HepG2 (cell line): ENCODE data around the gene NPAS2. TPM values are rescaled to one million over a fixed set of nuclear protein-coding genes. Genes with fewer than 3 reads are reported as not detected.

ENCODE experiments used
- GATAD1 ChIP-seq: IDR thresholded peaks from 2 replicates; pipeline ENCODE4 v1.6.1; 2016; ENCODE audit warnings: missing genetic modification reagents, missing compliant biosample characterization
- GLI4 ChIP-seq: sonication (generic); formaldehyde crosslinking; IDR thresholded peaks from 2 replicates; pipeline ENCODE4 v1.5.1; 2020; ENCODE audit warnings: missing genetic modification reagents, mild to moderate bottlenecking, moderate library complexity, borderline replicate concordance
- IKZF1 ChIP-seq: fragments of 450-650 bp; IDR thresholded peaks from 2 replicates; pipeline ENCODE4 v1.7.1; 2016
- MED13 ChIP-seq: sonication (generic); formaldehyde crosslinking; IDR thresholded peaks from 2 replicates; pipeline ENCODE4 v1.5.0; 2020; ENCODE audit warnings: missing genetic modification reagents
- MTA3 ChIP-seq: sonication (generic); formaldehyde crosslinking; IDR thresholded peaks from 2 replicates; pipeline ENCODE4 v1.4.0; 2020; ENCODE audit warnings: missing genetic modification reagents
- NCOA5 ChIP-seq: sonication (generic); formaldehyde crosslinking; IDR thresholded peaks from 2 replicates; pipeline ENCODE4 v1.4.0; 2020; ENCODE audit warnings: missing genetic modification reagents
- PLRG1 ChIP-seq: fragments of 450-650 bp; conservative IDR thresholded peaks from 2 replicates; pipeline ENCODE4 v1.6.1; 2016
- SMARCC2 ChIP-seq: fragments of 450-650 bp; IDR thresholded peaks from 2 replicates; pipeline ENCODE4 v1.6.1; 2017; ENCODE audit warnings: antibody characterized with exemption, mild to moderate bottlenecking
- TMF1 ChIP-seq: sonication (generic); formaldehyde crosslinking; IDR thresholded peaks from 2 replicates; pipeline ENCODE4 v1.8.1; 2022; ENCODE audit warnings: low read depth, missing genetic modification reagents
- XBP1 ChIP-seq: sonication (generic); formaldehyde crosslinking; IDR thresholded peaks from 2 replicates; pipeline ENCODE4 v1.5.0; 2020; ENCODE audit warnings: missing genetic modification reagents
- ZNF333 ChIP-seq: sonication (generic); formaldehyde crosslinking; IDR thresholded peaks from 2 replicates; pipeline ENCODE4 v1.4.0; 2020; ENCODE audit warnings: mild to moderate bottlenecking, missing genetic modification reagents, borderline replicate concordance
- ZNF616 ChIP-seq: sonication (generic); formaldehyde crosslinking; IDR thresholded peaks from 2 replicates; pipeline ENCODE4 v1.5.0; 2020; ENCODE audit warnings: low read depth, mild to moderate bottlenecking, missing genetic modification reagents
- ZNF7 ChIP-seq: IDR thresholded peaks from 2 replicates; pipeline ENCODE4 v1.6.1; 2016; ENCODE audit warnings: missing biosample characterization, missing genetic modification reagents
- polyA plus RNA-seq, 8 experiments: library from polyadenylated mRNA; depleted of rRNA in 3 of 8; stranded (reverse) in 7 of 8; unstranded in 1 of 8; fragments of >200 nt; fragmentation: Illumina TruSeq in 4 of 8; extraction: Trizol in 4 of 8; gene quantifications; 2 replicates each; pipeline versions ENCODE4 v1.2.1 to v1.2.3, GENCODE V29; 2011 to 2016; ENCODE audit warnings: low read depth in 4 of 8, missing spikeins in 1 of 8, mixed read lengths in 1 of 8; ENCODE audit not compliant: insufficient read depth in 1 of 8
- total RNA-seq, 5 experiments: library from RNA; depleted of rRNA; stranded (reverse); fragments of >200 nt; fragmentation: Illumina TruSeq; extraction: Trizol; gene quantifications; 2 replicates each; pipeline ENCODE4 v1.2.3, GENCODE V29; 2016; ENCODE audit warnings: low read depth in 1 of 5
- TF ChIP-seq, protein P1 (sequence below): sonication (generic); formaldehyde crosslinking; IDR thresholded peaks from 2 replicates; pipeline ENCODE4 v1.5.0; 2020; ENCODE audit warnings: mild to moderate bottlenecking, missing genetic modification reagents, moderate library complexity
- TF ChIP-seq, protein P2 (sequence below): sonication (generic); formaldehyde crosslinking; IDR thresholded peaks from 2 replicates; pipeline ENCODE4 v1.8.0; 2022; ENCODE audit warnings: mild to moderate bottlenecking, missing genetic modification reagents; ENCODE audit not compliant: insufficient replicate concordance
- TF ChIP-seq, protein P3 (sequence below): sonication (generic); formaldehyde crosslinking; IDR thresholded peaks from 2 replicates; pipeline ENCODE4 v1.5.1; 2020; ENCODE audit warnings: missing genetic modification reagents, mild to moderate bottlenecking, borderline replicate concordance
- TF ChIP-seq, protein P4 (sequence below): sonication (generic); formaldehyde crosslinking; IDR thresholded peaks from 2 replicates; pipeline ENCODE4 v1.9.0; 2022; ENCODE audit warnings: missing genetic modification reagents, mild to moderate bottlenecking, borderline replicate concordance
- TF ChIP-seq, protein P5 (sequence below): sonication (generic); formaldehyde crosslinking; IDR thresholded peaks from 2 replicates; pipeline ENCODE4 v1.5.1; 2020; ENCODE audit warnings: missing genetic modification reagents, mild to moderate bottlenecking, borderline replicate concordance
- TF ChIP-seq, protein P6 (sequence below): sonication (generic); formaldehyde crosslinking; IDR thresholded peaks from 2 replicates; pipeline ENCODE4 v1.4.0; 2020; ENCODE audit warnings: low read depth, missing genetic modification reagents

NPAS2 gene
- total and polyA plus RNA-seq, 2 of the 13 experiments (the other 11 are each of a cell fraction or from before 2014, with no cell fraction given), result 14.8 to 37.5 TPM

DNA sequence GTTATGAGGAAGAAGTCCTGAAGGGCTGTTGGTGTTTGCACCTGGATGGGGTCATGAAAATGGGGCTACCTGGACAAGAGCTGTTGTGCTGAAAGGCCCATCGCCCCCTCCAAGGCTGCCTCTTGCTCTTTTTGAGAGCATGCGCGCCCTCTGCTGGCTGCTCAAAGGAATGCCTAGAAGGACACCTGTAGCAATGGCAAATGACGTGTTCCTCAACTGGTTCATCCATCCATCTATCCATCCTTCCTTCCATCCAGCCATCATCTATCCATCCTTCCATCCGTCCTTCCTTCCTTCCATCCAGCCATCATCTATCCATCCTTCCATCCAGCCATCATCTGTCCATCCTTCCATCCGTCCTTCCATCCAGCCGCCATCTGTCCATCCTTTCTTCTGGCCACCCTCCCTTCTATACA, 165.0 kb downstream of the NPAS2 start (continued):
- TF ChIP-seq, protein P1, sequence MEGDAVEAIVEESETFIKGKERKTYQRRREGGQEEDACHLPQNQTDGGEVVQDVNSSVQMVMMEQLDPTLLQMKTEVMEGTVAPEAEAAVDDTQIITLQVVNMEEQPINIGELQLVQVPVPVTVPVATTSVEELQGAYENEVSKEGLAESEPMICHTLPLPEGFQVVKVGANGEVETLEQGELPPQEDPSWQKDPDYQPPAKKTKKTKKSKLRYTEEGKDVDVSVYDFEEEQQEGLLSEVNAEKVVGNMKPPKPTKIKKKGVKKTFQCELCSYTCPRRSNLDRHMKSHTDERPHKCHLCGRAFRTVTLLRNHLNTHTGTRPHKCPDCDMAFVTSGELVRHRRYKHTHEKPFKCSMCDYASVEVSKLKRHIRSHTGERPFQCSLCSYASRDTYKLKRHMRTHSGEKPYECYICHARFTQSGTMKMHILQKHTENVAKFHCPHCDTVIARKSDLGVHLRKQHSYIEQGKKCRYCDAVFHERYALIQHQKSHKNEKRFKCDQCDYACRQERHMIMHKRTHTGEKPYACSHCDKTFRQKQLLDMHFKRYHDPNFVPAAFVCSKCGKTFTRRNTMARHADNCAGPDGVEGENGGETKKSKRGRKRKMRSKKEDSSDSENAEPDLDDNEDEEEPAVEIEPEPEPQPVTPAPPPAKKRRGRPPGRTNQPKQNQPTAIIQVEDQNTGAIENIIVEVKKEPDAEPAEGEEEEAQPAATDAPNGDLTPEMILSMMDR (CRISPR knock-in tag), result peak; percentile 98
- TF ChIP-seq ZNF7 (CRISPR knock-in tag) (no peak), MED13 (CRISPR knock-in tag) (no peak), TMF1 (no peak), ZNF333 (CRISPR knock-in tag) (no peak), SMARCC2 (no peak), PLRG1 (no peak), NCOA5 (CRISPR knock-in tag) (no peak), MTA3 (CRISPR knock-in tag) (no peak), XBP1 (CRISPR knock-in tag) (no peak), IKZF1 (no peak), GATAD1 (CRISPR knock-in tag) (no peak), ZNF616 (CRISPR knock-in tag) (no peak), GLI4 (no peak)
- TF ChIP-seq, protein P2, sequence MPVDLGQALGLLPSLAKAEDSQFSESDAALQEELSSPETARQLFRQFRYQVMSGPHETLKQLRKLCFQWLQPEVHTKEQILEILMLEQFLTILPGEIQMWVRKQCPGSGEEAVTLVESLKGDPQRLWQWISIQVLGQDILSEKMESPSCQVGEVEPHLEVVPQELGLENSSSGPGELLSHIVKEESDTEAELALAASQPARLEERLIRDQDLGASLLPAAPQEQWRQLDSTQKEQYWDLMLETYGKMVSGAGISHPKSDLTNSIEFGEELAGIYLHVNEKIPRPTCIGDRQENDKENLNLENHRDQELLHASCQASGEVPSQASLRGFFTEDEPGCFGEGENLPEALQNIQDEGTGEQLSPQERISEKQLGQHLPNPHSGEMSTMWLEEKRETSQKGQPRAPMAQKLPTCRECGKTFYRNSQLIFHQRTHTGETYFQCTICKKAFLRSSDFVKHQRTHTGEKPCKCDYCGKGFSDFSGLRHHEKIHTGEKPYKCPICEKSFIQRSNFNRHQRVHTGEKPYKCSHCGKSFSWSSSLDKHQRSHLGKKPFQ (CRISPR knock-in tag), result no peak
- TF ChIP-seq, protein P3, sequence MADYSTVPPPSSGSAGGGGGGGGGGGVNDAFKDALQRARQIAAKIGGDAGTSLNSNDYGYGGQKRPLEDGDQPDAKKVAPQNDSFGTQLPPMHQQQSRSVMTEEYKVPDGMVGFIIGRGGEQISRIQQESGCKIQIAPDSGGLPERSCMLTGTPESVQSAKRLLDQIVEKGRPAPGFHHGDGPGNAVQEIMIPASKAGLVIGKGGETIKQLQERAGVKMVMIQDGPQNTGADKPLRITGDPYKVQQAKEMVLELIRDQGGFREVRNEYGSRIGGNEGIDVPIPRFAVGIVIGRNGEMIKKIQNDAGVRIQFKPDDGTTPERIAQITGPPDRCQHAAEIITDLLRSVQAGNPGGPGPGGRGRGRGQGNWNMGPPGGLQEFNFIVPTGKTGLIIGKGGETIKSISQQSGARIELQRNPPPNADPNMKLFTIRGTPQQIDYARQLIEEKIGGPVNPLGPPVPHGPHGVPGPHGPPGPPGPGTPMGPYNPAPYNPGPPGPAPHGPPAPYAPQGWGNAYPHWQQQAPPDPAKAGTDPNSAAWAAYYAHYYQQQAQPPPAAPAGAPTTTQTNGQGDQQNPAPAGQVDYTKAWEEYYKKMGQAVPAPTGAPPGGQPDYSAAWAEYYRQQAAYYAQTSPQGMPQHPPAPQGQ (CRISPR knock-in tag), result no peak
- TF ChIP-seq, protein P4, sequence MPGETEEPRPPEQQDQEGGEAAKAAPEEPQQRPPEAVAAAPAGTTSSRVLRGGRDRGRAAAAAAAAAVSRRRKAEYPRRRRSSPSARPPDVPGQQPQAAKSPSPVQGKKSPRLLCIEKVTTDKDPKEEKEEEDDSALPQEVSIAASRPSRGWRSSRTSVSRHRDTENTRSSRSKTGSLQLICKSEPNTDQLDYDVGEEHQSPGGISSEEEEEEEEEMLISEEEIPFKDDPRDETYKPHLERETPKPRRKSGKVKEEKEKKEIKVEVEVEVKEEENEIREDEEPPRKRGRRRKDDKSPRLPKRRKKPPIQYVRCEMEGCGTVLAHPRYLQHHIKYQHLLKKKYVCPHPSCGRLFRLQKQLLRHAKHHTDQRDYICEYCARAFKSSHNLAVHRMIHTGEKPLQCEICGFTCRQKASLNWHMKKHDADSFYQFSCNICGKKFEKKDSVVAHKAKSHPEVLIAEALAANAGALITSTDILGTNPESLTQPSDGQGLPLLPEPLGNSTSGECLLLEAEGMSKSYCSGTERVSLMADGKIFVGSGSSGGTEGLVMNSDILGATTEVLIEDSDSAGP (CRISPR knock-in tag), result no peak; the same call in 1 of the 2 replicates
- TF ChIP-seq, protein P5, sequence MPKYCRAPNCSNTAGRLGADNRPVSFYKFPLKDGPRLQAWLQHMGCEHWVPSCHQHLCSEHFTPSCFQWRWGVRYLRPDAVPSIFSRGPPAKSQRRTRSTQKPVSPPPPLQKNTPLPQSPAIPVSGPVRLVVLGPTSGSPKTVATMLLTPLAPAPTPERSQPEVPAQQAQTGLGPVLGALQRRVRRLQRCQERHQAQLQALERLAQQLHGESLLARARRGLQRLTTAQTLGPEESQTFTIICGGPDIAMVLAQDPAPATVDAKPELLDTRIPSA (CRISPR knock-in tag), result no peak
- TF ChIP-seq, protein P6, sequence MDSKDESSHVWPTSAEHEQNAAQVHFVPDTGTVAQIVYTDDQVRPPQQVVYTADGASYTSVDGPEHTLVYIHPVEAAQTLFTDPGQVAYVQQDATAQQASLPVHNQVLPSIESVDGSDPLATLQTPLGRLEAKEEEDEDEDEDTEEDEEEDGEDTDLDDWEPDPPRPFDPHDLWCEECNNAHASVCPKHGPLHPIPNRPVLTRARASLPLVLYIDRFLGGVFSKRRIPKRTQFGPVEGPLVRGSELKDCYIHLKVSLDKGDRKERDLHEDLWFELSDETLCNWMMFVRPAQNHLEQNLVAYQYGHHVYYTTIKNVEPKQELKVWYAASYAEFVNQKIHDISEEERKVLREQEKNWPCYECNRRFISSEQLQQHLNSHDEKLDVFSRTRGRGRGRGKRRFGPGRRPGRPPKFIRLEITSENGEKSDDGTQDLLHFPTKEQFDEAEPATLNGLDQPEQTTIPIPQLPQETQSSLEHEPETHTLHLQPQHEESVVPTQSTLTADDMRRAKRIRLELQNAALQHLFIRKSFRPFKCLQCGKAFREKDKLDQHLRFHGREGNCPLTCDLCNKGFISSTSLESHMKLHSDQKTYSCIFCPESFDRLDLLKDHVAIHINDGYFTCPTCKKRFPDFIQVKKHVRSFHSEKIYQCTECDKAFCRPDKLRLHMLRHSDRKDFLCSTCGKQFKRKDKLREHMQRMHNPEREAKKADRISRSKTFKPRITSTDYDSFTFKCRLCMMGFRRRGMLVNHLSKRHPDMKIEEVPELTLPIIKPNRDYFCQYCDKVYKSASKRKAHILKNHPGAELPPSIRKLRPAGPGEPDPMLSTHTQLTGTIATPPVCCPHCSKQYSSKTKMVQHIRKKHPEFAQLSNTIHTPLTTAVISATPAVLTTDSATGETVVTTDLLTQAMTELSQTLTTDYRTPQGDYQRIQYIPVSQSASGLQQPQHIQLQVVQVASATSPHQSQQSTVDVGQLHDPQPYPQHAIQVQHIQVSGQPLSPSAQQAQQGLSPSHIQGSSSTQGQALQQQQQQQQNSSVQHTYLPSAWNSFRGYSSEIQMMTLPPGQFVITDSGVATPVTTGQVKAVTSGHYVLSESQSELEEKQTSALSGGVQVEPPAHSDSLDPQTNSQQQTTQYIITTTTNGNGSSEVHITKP, result no peak
